Osteoblast (primary cell): Measurements from ENCODE around the gene EDN2. TPM values are rescaled to one million over a fixed set of nuclear protein-coding genes. Genes with fewer than 3 reads are reported as not detected.

ENCODE experiments used
- DNase-seq: peaks from one replicate; pipeline ENCODE4 v3.0.0; 2011; ENCODE audit warnings: low spot score, mixed read lengths; ENCODE audit not compliant: insufficient read length; ENCODE audit errors: missing footprints
- H2AFZ ChIP-seq: 2 replicates; pipeline ENCODE4 v1.6.0; 2011; ENCODE audit warnings: mild to moderate bottlenecking, low read length
- H3K27ac ChIP-seq: 2 replicates; pipeline ENCODE4 v1.5.1; 2011; ENCODE audit warnings: mild to moderate bottlenecking, low read depth, low read length, moderate library complexity
- H3K27me3 ChIP-seq: 2 replicates; pipeline ENCODE4 v1.6.0; 2012; ENCODE audit warnings: mild to moderate bottlenecking, control low read depth, inconsistent platforms, low read length, moderate library complexity; ENCODE audit not compliant: insufficient read depth
- H3K36me3 ChIP-seq: 2 replicates; pipeline ENCODE4 v1.5.1; 2011; ENCODE audit warnings: mild to moderate bottlenecking, low read length, control low read depth, moderate library complexity; ENCODE audit not compliant: insufficient read depth
- H3K4me1 ChIP-seq: 2 replicates; pipeline ENCODE4 v1.5.1; 2011; ENCODE audit warnings: mild to moderate bottlenecking, low read length, control low read depth, moderate library complexity; ENCODE audit not compliant: insufficient read depth
- H3K4me2 ChIP-seq: 2 replicates; pipeline ENCODE4 v1.6.0; 2011; ENCODE audit warnings: mild to moderate bottlenecking, low read length; ENCODE audit not compliant: insufficient read depth
- H3K4me3 ChIP-seq: fragments of 200-600 bp; sonication (generic); 3 replicates; pipeline ENCODE4 v1.5.1; 2012; ENCODE audit warnings: mild to moderate bottlenecking, low read length, inconsistent platforms; ENCODE audit not compliant: insufficient read depth
- H3K79me2 ChIP-seq: 2 replicates; pipeline ENCODE4 v1.6.0; 2012; ENCODE audit warnings: mild to moderate bottlenecking, low read length, control low read depth, inconsistent platforms; ENCODE audit not compliant: insufficient read depth
- H3K9me3 ChIP-seq: 2 replicates; pipeline ENCODE4 v1.5.1; 2011; ENCODE audit warnings: low read depth, low read length, control low read depth
- H4K20me1 ChIP-seq: 2 replicates; pipeline ENCODE4 v1.6.0; 2012; ENCODE audit warnings: mild to moderate bottlenecking, low read length, control low read depth; ENCODE audit not compliant: insufficient read depth
- CTCF ChIP-seq: IDR thresholded peaks from 2 replicates; pipeline ENCODE4 v1.5.1; 2011; ENCODE audit warnings: mild to moderate bottlenecking, low read depth, low read length, moderate library complexity; ENCODE audit errors: extremely low read depth
- total RNA-seq: library from RNA; depleted of rRNA; stranded (reverse); fragments of >200 nt; gene quantifications from 2 replicates; pipeline ENCODE4 v1.2.3, GENCODE V29; 2012

The EDN2 gene
- total RNA-seq, 1 donor: not detected

GRCh38 chr1:41515131-41515678 is 30.7 kb upstream of the EDN2 start:
- Histone ChIP-seq H3K27ac (no peak overlapping the region), H3K4me2 (no peak overlapping the region), H2AFZ (no peak overlapping the region), H3K27me3 (no peaks in the 10 kb centered on the region), H3K9me3 (no peaks in the 10 kb centered on the region), H3K4me1 (peaks cover 7% of the 10 kb centered on the region), H3K36me3 (no peaks in the 10 kb centered on the region), H4K20me1 (peaks cover 2% of the 10 kb centered on the region), H3K79me2 (no peaks in the 10 kb centered on the region), H3K4me3 (no peak overlapping the region)
- DNase-seq: no peak
- TF ChIP-seq CTCF: no peak

GRCh38 chr1:41514381-41514780 is 29.9 kb upstream of the EDN2 start:
- Histone ChIP-seq H3K4me3 (no peak overlapping the region), H3K79me2 (no peaks in the 10 kb centered on the region), H4K20me1 (peaks cover 2% of the 10 kb centered on the region), H2AFZ (no peak overlapping the region), H3K36me3 (no peaks in the 10 kb centered on the region), H3K4me2 (no peak overlapping the region), H3K4me1 (peaks cover 7% of the 10 kb centered on the region), H3K27me3 (no peaks in the 10 kb centered on the region), H3K27ac (no peak overlapping the region), H3K9me3 (no peaks in the 10 kb centered on the region)
- no peak for TF ChIP-seq CTCF
- no peak for DNase-seq

GRCh38 chr1:41513383-41513735 is 28.9 kb upstream of the EDN2 start:
- Histone ChIP-seq H3K36me3 (no peaks in the 10 kb centered on the region), H3K27ac (no peak overlapping the region), H3K4me3 (no peak overlapping the region), H3K4me1 (peaks cover 7% of the 10 kb centered on the region), H3K79me2 (no peaks in the 10 kb centered on the region), H3K27me3 (no peaks in the 10 kb centered on the region), H3K4me2 (no peak overlapping the region), H4K20me1 (peaks cover 2% of the 10 kb centered on the region), H2AFZ (no peak overlapping the region), H3K9me3 (no peaks in the 10 kb centered on the region)
- DNase-seq: no peak
- TF ChIP-seq CTCF: peak; percentile 42

GRCh38 chr1:41512701-41513382 is 28.4 kb upstream of the EDN2 start:
- Histone ChIP-seq H3K79me2 (no peaks in the 10 kb centered on the region), H3K4me3 (no peak overlapping the region), H3K36me3 (no peaks in the 10 kb centered on the region), H3K27ac (no peak overlapping the region), H4K20me1 (peaks cover 2% of the 10 kb centered on the region), H2AFZ (no peak overlapping the region), H3K4me1 (peaks cover 7% of the 10 kb centered on the region), H3K27me3 (no peaks in the 10 kb centered on the region), H3K4me2 (no peak overlapping the region), H3K9me3 (no peaks in the 10 kb centered on the region)
- no peak for TF ChIP-seq CTCF
- no peak for DNase-seq
